Measurements from ENCODE around the gene IKBKG. TPM values are rescaled to one million over a fixed set of nuclear protein-coding genes. Genes with fewer than 3 reads are reported as not detected.
"Not testable (repeated sequence)": the region's sequence is repeated elsewhere in the genome, so short reads cannot be mapped to it uniquely, and the experiment has no call there.

Gene IKBKG
- total RNA-seq, 1 experiment from 2014 or later: 11.2 TPM

DNA sequence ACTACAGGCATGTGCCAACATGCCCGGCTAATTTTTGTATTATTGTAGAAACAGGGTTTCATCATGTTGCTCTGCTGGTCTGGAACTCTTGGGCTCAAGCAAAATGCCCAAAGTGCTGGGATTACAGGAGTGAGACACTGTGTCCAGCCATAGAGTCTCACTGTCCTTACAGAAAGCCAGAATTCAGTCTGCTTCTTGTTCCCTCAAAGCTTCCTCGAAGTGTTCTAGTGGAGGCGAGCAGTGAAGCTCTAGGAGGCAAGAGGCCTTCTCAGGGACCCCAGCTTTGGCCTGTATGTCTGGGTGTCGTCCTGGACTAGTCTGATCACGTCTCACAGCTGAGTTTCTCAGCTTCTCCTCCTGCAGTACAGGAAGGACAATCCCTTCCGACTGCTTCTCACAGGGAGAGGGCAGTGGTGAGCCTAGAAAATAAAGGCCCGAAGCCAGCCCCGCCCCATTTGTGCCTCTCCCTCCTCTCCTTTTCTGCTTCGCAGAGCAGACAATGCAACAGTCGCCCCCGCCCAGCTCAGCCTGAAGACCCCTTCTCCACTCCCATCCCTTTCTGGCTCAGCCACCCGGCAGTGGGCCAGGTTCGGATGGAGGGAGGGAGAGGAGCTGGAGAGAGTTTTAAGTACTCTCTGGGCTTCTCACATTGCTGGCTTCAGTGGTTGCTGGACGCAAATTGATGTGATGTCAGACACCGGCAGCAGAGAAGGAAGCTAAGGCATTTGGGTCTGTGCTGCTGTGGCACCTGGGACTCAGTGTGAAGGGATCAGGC is 20.3 kb upstream of the IKBKG start:
- peak; percentile 66 for DNase-seq (ENCODE audit: low read depth)

DNA sequence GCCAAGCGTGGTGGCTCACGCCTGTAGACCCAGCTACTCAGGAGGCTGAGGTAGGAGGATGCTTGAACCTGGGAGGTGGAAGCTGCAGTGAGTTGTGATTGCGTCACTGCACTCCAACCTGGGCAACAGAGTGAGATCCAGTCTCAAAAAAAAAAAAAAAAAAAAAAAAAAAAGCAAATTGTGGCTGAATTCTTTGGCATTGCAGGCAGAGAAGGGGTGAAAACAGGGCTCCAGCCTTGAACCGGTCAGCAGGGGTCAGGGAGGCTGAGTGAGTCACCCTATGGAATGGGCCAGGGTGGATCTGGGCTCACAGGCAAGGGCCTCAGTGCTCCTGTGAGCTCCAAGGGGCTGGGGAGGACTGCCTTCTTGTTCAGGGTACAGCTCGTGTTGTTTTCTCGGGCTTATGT is 18.2 kb upstream of the IKBKG start:
- no peak for DNase-seq (ENCODE audit: low read depth)

DNA sequence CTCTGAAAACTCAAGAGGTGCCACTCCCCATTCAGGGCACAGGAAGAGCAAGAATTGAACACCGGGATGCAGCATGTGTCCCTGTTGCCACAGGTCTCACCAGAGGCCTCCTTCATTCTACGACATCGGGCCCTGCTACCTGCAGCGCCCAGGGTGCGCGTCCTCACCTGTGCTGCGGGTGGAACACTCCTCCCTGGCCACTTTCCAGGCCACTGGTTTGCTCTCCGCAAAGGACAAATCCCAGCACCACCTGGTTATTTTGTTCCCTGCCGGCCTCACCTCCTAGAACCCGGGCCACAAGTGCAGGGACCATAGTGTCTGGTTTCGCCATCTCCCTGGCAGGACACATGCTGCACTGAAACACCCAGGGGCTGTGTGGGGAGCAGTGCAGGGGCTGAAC is 17.1 kb upstream of the IKBKG start:
- no peak for DNase-seq (ENCODE audit: low read depth)

DNA sequence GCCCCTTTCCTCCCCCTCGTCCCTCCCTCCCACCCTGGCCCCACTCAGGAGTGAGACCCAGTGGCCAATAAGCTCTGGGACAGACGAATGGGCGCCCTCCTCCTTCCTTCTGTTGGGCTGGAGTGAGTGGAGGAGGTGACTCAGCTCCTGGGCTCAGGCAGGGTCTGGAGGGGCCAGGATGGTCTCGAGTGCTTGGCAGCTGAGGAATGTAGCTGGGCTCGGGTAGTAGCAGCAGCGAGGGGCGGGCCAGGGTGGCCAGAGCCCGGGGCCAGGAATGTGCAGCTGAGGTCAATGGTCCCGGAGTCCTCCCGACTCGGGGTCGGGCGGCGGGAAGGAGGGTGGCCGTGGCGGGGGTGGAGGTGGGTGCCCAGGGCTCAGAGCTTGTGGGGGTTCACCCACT is 15.8 kb upstream of the IKBKG start:
- DNase-seq (ENCODE audit: low read depth): no peak

DNA sequence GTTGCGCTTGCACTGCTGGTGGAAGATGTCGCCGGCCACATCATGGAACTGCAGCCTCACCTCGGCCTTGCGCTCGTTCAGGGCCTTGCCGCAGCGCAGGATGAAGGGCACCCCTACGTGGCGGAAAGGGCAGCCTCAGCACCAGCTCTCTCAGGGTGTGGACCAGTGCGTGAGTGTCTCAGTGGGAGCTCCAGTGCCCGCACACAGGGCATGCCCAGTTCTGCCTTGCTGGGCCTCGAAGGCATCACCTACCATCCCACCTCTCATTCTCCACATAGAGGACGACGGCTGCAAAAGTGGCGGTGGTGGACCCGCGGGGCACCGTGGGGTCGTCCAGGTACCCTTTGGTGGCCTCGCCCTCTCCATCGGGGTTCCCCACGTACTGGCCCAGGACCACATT is 14.7 kb upstream of the IKBKG start:
- DNase-seq (ENCODE audit: low read depth): no peak

DNA sequence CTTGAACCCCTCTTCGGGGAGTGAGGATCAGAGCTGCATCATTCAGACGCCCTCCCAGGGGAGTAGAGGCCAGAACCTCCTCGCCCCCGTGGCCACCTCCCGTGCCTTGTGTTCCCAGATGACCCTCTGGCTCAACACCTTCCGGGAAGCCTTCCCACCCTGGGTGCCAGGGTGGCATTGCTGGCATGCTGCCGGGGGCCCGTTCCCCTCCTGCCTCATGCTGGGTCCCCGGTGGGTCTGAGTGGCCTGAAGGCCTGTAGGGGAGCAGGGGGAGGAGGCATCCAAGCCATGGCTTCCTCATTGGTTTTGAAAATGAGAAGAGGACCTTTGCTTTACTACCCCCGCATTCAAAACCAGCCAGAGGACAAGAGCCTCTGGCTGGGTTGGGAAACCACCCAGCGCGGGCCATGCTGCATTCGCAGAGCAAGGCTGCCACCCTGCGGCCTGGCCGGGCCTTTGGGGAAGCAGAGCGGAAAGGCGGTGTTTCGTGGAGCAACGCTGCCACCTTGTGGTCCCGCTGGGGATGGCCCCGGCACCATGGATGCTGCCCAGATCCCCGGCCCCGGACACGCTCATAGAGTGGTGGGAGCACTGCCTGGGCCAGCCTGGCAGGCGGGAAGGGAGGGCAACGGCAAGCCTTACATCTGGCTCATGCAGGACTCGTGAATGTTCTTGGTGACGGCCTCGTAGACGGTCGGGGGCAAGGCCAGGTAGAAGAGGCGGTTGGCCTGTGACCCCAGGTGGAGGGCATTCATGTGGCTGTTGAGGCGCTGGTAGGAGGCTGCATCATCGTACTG is 12.7 kb upstream of the IKBKG start:
- DNase-seq (ENCODE audit: low read depth): peak; percentile 65

DNA sequence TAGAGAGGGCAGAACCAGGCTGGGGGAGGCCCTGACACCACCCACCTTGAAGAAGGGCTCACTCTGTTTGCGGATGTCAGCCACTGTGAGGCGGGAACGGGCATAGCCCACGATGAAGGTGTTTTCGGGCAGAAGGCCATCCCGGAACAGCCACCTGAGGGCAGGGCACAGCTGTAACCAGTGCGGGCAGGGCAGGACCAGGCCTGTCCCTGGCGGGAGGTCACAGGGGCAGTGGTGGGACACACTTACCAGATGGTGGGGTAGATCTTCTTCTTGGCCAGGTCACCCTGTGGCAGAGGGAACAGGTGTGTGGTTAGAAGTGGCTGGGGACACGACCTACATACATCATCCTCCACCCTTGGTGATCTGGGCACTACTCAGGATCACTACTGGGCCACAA is 11.5 kb upstream of the IKBKG start:
- no peak for DNase-seq (ENCODE audit: low read depth)

DNA sequence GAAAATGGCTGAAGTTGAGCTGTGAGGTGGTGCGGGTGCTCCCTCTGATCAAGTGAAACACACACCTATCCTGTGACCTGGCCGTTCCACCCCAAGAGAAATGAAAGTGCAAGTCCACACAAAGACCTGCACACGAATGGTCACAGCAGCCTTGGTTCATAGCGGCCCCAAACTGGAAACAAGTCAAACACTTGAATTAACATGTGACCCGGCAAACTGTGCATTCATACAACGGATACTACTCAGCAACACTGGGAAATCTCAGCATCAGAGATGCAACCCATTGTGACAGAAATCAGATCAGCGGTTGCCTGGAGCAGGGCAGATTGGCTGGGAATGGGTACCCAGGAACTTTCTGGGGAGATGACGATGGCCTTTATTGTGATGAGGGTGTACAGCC is 8.3 kb upstream of the IKBKG start:
- DNase-seq (ENCODE audit: low read depth): no peak

DNA sequence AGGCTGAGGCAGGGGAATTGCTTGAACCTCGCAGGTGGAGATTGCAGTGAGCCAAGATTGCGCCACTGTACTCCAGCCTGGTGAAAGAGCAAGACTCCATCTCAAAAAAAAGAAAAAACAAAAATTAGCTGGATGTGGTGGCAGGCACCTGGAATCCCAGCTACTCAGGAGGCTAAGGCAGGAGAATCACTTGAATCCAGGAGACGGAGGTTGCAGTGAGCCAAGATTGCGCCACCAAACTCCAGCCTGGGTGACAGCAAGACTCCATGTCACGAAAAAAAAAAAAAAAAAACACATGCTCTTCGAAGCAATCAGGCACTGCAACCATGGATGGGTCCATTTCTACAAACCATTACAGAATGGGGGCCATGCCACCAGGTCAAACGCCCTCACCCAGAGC is 7.1 kb upstream of the IKBKG start:
- not testable (repeated sequence) for DNase-seq (ENCODE audit: low read depth)

DNA sequence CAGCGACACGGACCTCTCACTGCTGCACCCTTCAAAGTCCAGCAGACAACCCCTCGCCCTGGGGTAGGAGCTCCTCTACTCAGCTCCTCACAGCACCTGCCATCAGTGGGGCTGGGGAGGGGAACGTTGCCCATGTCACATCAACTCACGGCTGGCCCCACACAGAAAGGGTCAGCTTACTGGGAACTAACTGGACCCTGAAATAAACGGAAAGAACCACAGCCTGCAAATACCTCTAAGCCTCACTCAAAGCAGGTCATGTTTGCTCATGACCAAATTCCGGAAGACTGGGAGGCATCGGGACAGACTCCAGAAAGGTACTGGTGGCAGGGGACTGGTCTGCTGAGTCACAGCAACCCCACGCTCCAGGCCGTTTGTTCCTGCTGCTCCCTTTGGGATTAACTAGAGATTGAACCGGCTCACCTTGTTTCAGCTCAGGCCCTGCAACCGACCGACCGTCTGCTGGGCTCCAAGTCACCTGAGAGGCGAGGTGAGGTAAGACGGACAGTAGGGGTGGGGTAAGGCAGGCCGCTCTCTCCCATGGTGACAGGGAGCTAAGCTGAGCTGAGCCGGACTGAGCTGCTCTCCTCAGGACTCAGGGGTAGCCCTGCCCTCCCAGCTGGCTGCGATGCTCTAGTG is 6.4 kb upstream of the IKBKG start:
- peak; percentile 67 for DNase-seq (ENCODE audit: low read depth)

DNA sequence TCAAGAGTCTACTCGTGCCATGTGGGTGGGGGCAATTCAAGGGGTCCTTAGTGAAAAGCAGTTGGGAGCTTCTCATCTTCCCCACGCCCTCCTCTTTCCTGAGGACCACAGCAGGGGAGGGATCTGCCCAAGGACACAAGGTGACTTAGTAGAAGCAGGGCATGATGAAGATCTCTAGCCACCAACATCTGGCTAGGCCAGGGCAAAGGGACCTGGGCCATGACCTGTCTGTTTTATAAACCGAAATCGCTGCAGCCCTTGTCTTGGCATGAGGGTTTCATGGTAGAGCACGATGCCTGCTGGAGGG is 5.9 kb upstream of the IKBKG start:
- no peak for DNase-seq (ENCODE audit: low read depth)

DNA sequence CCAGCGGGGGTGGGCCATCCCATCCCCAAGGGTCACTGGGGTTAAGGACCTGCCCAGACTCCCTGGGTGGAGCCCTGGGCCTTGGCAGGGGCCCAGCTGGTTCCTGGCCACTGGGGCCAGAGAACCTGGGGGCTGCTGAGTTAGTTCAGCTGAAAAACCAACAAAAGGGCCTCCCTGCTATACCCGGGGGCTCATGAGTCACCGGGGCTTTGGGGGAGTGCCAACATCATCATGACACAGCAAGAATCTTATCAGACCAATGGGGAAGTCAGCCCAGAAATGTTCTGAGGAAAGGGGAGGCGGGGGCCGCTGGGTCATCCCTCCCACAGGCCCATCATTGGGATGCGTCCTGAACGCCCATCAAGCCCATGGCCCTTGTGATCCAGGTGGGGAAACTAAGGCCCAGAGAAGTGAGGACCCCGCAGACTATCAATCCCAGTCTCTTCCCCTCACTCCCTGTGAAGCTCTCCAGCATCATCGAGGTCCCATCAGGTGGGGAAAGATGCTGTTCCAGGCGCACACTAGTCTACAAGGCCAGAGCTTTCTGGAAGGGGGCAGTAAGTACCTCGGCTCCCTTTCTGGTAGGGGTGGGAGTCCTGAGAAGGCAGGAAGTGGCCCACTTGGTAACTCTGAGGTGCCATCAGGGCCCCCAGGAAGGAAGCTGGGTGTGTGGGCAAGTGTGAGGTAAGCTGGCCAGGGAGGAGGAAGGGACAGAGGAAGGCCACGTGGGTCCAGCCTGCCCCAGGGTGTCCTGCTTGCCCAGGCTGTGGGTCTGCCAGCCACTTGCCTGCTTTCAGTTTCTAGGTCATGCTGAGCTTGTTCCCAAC is 5.3 kb upstream of the IKBKG start:
- DNase-seq (ENCODE audit: low read depth): peak; percentile 93

DNA sequence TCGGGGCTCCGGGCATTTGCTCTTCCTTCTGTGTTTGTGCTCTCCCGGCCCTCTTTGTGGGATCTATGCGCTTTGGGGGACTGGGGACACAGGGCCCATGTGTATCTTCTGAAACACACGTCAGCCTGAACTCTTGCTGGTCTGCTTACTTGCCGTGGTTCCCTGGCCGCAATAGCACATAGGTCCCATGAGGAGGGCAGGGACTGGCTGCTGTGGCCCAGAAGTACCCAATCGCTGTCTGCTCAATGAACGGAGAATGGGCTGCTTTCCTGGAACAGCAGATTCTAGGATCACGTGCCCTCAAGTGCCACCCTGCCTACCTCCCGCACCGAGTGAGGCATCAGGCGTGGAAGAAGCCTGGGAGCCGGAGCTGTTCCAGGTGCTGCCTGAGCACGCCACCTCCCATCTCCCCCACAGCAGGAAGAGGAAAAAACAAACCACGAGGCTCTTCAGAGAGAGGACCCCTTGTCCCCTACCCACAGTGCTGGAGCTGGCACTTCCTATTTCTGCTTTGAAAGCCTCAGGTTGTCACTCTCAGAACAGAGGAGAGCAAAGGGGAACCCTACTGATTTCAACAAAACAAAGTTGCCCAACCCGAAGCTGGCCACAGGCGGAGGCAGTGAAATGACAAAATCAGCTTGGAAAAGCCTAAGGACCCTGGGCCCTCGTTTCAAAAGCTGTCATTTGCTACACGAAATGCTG is 4.5 kb upstream of the IKBKG start:
- no peak for DNase-seq (ENCODE audit: low read depth)

DNA sequence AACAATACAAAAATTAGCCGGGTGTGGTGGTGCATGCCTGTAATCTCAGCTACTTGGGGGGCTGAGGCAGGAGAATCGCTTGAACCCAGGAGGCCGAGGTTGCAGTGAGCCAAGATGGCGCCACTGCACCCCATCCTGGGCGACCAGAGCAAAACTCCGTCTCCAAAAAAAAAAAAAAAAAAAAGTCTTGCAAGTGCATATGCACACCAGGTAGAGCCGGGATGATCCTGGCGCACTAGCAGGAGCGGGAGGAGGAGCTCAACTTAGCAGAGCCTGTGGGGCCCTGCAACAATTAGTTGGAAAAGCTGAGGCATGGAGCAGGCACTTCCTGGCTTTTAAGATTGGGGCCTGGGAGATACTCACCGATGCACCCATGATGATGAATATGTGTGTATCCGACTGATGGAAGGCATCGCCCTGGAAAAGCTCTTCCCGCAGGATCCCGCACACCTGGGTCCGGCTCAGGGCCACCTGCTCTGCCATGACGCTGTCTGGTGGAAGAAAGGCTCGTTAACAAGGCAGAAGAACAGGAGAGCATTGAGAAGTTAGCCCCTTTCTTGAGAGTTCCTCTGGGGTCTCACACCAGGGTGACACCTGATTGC is 1.6 kb upstream of the IKBKG start:
- no peak for DNase-seq (ENCODE audit: low read depth)

DNA sequence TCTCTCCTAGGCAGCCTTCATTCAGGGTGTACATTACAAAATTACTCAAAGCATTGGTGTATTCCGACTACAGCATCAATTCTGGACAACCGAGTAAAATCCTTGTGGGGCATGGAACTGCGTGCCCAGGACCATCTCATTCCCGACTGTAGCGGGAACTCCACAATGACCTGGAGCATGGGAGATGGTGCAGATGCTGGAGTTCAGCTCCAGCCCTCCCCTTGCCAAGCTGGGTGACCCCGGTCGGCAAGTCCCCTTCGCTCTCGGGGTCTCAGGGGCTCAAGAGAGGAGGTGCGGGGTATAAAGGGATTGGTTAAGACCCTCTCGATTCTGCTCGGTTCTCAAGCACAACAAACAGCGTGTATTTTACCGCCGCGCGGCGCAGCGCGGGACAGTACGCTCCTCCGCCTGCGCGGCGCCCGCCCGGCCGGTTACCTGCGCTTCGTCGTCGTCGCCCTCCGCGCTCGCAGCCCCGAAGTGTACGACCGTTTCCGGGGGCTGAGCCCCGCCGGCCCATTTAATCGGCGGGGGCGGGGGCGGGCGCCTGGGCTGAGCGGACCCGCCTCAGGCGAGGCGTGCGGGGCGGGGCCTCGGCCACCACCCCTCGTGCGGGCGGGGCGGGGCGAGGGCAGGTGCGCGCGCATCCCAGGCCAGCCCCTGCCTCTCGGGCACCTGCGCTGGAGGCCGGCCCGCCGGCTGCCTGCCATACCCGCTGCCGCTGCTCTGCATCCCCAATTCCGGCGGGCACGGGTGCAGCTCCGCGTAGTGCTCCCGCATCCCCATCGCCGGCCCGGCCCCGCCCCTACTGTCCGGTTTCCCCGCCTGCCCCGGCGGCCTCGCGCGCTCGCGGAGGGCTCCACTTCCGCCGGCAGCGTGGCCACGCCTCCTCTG is 821 bp upstream of the IKBKG start, which contains the start of gene G6PD:
Gene G6PD (minus strand): TSS at position 493 of the 891 bp plus-strand sequence. CDS start 691 bp downstream, outside the sequence.
- peak; percentile 58 for DNase-seq (ENCODE audit: low read depth)

DNA sequence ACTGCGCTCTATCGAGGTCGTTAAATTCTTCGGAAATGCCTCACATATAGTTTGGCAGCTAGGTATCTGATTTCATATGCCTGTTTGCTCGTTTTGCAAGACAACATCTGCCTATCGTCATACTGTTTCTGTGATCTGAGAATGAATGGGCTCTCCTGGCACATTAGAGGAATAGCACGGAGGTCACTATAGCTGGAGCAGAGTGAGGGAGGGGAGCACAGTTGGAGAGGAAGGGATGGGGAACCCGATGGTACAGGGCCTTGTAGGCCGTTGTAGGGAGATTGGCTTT is 552 bp downstream of the IKBKG start:
- DNase-seq (ENCODE audit: low read depth): no peak

DNA sequence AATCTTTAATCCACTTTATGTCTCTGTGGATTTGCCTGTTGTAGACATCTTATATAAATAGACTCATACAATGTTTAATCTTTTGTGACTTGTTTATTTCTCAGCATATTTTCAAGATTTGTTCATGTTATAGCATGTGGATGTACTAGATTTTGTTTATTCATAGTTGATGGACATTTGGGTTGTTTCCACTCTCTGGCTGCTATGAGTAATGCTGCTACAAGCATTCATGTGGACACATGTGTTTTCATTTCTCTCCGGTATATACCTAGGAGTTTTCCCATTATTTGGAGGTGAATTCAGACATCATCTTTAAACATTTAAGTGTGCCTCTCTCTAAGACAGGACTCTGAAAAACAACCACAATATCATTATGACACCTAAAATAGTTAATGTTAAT is 2.3 kb downstream of the IKBKG start:
- DNase-seq (ENCODE audit: low read depth): no peak

DNA sequence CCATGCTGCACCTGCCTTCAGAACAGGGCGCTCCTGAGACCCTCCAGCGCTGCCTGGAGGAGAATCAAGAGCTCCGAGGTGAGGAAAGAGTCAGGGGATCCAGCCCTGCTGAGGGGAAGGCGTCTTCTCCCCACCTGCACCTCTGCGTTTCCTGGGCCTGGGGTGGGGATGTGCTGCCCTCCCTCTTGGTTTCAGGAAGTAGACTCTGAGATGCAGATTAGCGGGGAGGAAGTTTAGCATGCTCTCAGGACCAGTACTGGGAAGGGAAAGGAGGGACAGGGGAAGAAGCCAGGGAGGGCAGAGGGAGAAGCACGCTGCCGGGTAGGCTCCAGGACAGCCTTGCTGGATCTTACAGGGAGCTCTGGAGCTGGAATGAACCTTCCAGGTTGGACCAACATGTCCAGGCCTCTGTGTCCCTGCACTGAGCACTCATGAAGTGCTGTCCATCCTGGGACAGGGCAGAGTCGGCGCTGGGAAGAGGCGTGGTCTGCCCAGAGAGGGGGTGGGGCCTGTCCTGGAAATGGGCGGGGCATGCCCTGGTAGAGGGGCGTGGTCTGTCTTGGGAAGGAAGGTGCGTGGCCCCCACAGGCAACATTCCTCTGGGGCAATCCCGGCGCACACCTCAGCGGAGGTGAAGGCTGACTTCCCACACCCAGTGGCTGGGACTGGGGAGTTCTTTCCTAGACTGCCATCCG is 4.8 kb downstream of the IKBKG start:
- DNase-seq (ENCODE audit: low read depth): not testable (repeated sequence)

DNA sequence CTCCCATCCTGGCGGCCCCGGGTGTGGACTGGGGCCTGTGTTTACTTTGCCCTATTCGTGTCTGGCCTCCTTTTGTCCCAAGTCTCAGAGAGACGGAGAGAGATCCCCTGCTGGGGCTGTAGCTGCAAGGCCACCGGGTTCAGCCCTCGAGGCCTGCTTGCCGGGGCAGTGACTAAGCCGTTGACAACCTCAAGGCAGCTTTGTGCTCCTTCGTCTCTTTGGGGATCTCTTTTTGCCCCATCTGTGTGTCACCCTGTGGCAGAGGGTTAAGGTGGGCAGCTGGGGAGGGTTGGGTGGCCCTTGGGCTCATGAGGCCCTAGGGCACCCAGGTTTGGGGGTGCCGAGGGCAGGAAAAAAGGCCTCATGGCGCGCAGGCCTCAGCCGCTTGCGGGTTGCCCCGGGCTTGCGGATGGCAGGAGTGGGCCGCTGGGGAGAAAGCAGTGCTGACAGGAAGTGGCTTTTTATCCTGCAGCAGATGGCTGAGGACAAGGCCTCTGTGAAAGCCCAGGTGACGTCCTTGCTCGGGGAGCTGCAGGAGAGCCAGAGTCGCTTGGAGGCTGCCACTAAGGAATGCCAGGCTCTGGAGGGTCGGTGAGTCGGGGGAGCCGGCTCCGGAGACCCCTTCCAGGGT is 10.8 kb downstream of the IKBKG start:
- not testable (repeated sequence) for DNase-seq (ENCODE audit: low read depth)

Data from RPMI7951 (cell line).